Hematopoietic multipotent progenitor cell treated with erythropoietin and hydrocortisone succinate and interleukin-3 and kit ligand, for 8 days (in vitro differentiated cells): ENCODE measurements around the gene SLC20A1.
"Not testable (repeated sequence)": the region's sequence is repeated elsewhere in the genome, so short reads cannot be mapped to it uniquely, and the experiment has no call there.

Source experiments
- DNase-seq: peaks from one replicate; pipeline ENCODE4 v3.0.0-alpha.2; 2015

SLC20A1 gene

GRCh38 chr2:112656679-112657078, 10.9 kb downstream of the SLC20A1 start:
- DNase-seq, result no peak

- no peak for DNase-seq
These were observed 12.6 kb downstream of the SLC20A1 start for GRCh38 chr2:112658301-112658700.

GRCh38 chr2:112658839-112659667, 13.3 kb downstream of the SLC20A1 start:
- DNase-seq, result no peak

- DNase-seq, result no peak
These were observed 14.4 kb downstream of the SLC20A1 start for GRCh38 chr2:112660138-112660537.

- DNase-seq, result no peak
These were observed 16.0 kb downstream of the SLC20A1 start for GRCh38 chr2:112661656-112662305.

GRCh38 chr2:112662704-112663103, 17.0 kb downstream of the SLC20A1 start:
- DNase-seq, result no peak

- no peak for DNase-seq
These were observed 18.9 kb downstream of the SLC20A1 start for GRCh38 chr2:112664689-112665088.

GRCh38 chr2:112665113-112665780, 19.5 kb downstream of the SLC20A1 start:
- DNase-seq, result peak; percentile 70

GRCh38 chr2:112666761-112667122, 21.0 kb downstream of the SLC20A1 start:
- DNase-seq, result no peak

GRCh38 chr2:112667540-112667939, 21.8 kb downstream of the SLC20A1 start:
- DNase-seq, result not testable (repeated sequence)

GRCh38 chr2:112669667-112670066, 23.9 kb downstream of the SLC20A1 start:
- no peak for DNase-seq

GRCh38 chr2:112670252-112671022, 24.7 kb downstream of the SLC20A1 start:
- DNase-seq, result no peak

GRCh38 chr2:112671801-112672200, 26.1 kb downstream of the SLC20A1 start:
- DNase-seq, result no peak

GRCh38 chr2:112673008-112673407, 27.3 kb downstream of the SLC20A1 start:
- no peak for DNase-seq

GRCh38 chr2:112674229-112674628, 28.5 kb downstream of the SLC20A1 start:
- no peak for DNase-seq

- DNase-seq, result no peak
These were observed 33.7 kb downstream of the SLC20A1 start for GRCh38 chr2:112679484-112679883.

GRCh38 chr2:112680666-112681101, 34.9 kb downstream of the SLC20A1 start:
- no peak for DNase-seq

- no peak for DNase-seq
These were observed 36.4 kb downstream of the SLC20A1 start for GRCh38 chr2:112682101-112682500.

GRCh38 chr2:112683550-112684414, 38.0 kb downstream of the SLC20A1 start:
- DNase-seq, result peak; percentile 95

- no peak for DNase-seq
These were observed 38.7 kb downstream of the SLC20A1 start for GRCh38 chr2:112684415-112684775.

- DNase-seq, result peak; percentile 67
These were observed 39.6 kb downstream of the SLC20A1 start for GRCh38 chr2:112685271-112685884.
